HL-60 (cell line): ENCODE measurements around the gene KRTAP10-8.

Experiments
- DNase-seq, 2 experiments: peaks; one replicate each; pipeline ENCODE4 v3.0.0-alpha.2; 2010 to 2020; ENCODE audit warnings: low read depth in 1 of 2, low spot score in 1 of 2
- H3K27ac ChIP-seq: fragments of 250-450 bp; sonication (Bioruptor Pico); replicated peaks from 2 replicates; pipeline ENCODE4 v1.5.1; 2020; ENCODE audit warnings: mild to moderate bottlenecking, moderate library complexity
- H3K27me3 ChIP-seq: fragments of 250-450 bp; sonication (Bioruptor Pico); 2 replicates; pipeline ENCODE4 v1.5.1; 2021; ENCODE audit warnings: mild to moderate bottlenecking, moderate library complexity; ENCODE audit not compliant: insufficient read depth, poor library complexity, severe bottlenecking
- H3K4me3 ChIP-seq: replicated peaks from 2 replicates; pipeline ENCODE4 v1.5.1; 2011; ENCODE audit warnings: mild to moderate bottlenecking, control low read depth, low read length; ENCODE audit not compliant: insufficient read depth
- CTCF ChIP-seq: IDR thresholded peaks from one replicate; pipeline ENCODE4 v1.5.1; 2011; ENCODE audit warnings: low read length, control low read depth, inconsistent platforms; ENCODE audit not compliant: insufficient read depth
- GABPA ChIP-seq: IDR thresholded peaks from 2 replicates; pipeline ENCODE4 v1.6.1; 2012; ENCODE audit warnings: low read depth
- POLR2AphosphoS5 ChIP-seq: IDR thresholded peaks from 2 replicates; pipeline ENCODE4 v1.6.1; 2012; ENCODE audit warnings: low read depth
- REST ChIP-seq: IDR thresholded peaks from 2 replicates; pipeline ENCODE4 v1.6.1; 2012; ENCODE audit warnings: low read depth; ENCODE audit not compliant: insufficient replicate concordance
- SPI1 ChIP-seq: IDR thresholded peaks from 2 replicates; pipeline ENCODE4 v1.6.1; 2012; ENCODE audit warnings: low read depth, mild to moderate bottlenecking, borderline replicate concordance

KRTAP10-8 gene

GRCh38 chr21:44566403-44566802, 45.5 kb upstream of the KRTAP10-8 start:
- TF ChIP-seq GABPA (no peak), CTCF (no peak), POLR2AphosphoS5 (no peak), SPI1 (no peak), REST (no peak)
- H3K27ac ChIP-seq, result no peak overlapping the region
- H3K4me3 ChIP-seq, result no peak overlapping the region
- H3K27me3 ChIP-seq, result no peaks in the 10 kb centered on the region
- DNase-seq, result no peak

- TF ChIP-seq GABPA (no peak), POLR2AphosphoS5 (no peak)
- Histone ChIP-seq H3K27me3 (no peaks in the 10 kb centered on the region), H3K27ac (no peak overlapping the region), H3K4me3 (no peak overlapping the region)
- no peak for DNase-seq
These were observed 44.3 kb upstream of the KRTAP10-8 start for GRCh38 chr21:44567481-44568171.

- DNase-seq, result no peak
- Histone ChIP-seq H3K4me3 (no peak overlapping the region), H3K27ac (no peak overlapping the region), H3K27me3 (no peaks in the 10 kb centered on the region)
- TF ChIP-seq CTCF, result no peak
- TF ChIP-seq GABPA, result no peak
- TF ChIP-seq REST, result no peak
- TF ChIP-seq POLR2AphosphoS5, result no peak
- no peak for TF ChIP-seq SPI1
These were observed 43.6 kb upstream of the KRTAP10-8 start for GRCh38 chr21:44568261-44568660.

- H3K4me3 ChIP-seq, result no peak overlapping the region
- H3K27me3 ChIP-seq, result no peaks in the 10 kb centered on the region
- no peak for DNase-seq
- TF ChIP-seq CTCF (no peak), GABPA (no peak), SPI1 (no peak), POLR2AphosphoS5 (no peak), REST (no peak)
- H3K27ac ChIP-seq, result no peak overlapping the region
These were observed 43.0 kb upstream of the KRTAP10-8 start for GRCh38 chr21:44568667-44569556.
